NOMO-1 treated with DMSO at 0.1 percent for 48 hours (cell line): Measurements from ENCODE around the gene LDHA.
"Not testable (repeated sequence)": the region's sequence is repeated elsewhere in the genome, so short reads cannot be mapped to it uniquely, and the experiment has no call there.

Source experiments
- DNase-seq: peaks from one replicate; lab custom pipeline; 2025; ENCODE audit not compliant: unreplicated experiment; lab: John Stamatoyannopoulos, UW

The LDHA gene

GRCh38 chr11:18393581-18394274 is 635 bp upstream of the LDHA start:
- no peak for DNase-seq

GRCh38 chr11:18394928-18395734 is 768 bp downstream of the LDHA start:
- no peak for DNase-seq

GRCh38 chr11:18395735-18396504 is 1.6 kb downstream of the LDHA start:
- DNase-seq, result peak; percentile 97

- no peak for DNase-seq
Measured at GRCh38 chr11:18397921-18398320, 3.6 kb downstream of the LDHA start.

GRCh38 chr11:18401077-18401476 is 6.7 kb downstream of the LDHA start:
- not testable (repeated sequence) for DNase-seq

- no peak for DNase-seq
Measured at GRCh38 chr11:18404062-18404461, 9.7 kb downstream of the LDHA start.

- DNase-seq, result not testable (repeated sequence)
Measured at GRCh38 chr11:18407400-18407799, 13.0 kb downstream of the LDHA start.

GRCh38 chr11:18408558-18409291 is 14.4 kb downstream of the LDHA start:
- DNase-seq, result no peak

- DNase-seq, result no peak
Measured at GRCh38 chr11:18416459-18416858, 22.1 kb downstream of the LDHA start.

- no peak for DNase-seq
Measured at GRCh38 chr11:18419040-18419439, 24.7 kb downstream of the LDHA start.

GRCh38 chr11:18420067-18420466 is 25.7 kb downstream of the LDHA start:
- no peak for DNase-seq

GRCh38 chr11:18427240-18427639 is 32.9 kb downstream of the LDHA start:
- DNase-seq, result no peak

- DNase-seq, result no peak
Measured at GRCh38 chr11:18429332-18429731, 35.0 kb downstream of the LDHA start.

GRCh38 chr11:18438691-18439090 is 44.3 kb downstream of the LDHA start:
- DNase-seq, result no peak

GRCh38 chr11:18449251-18449650 is 54.9 kb downstream of the LDHA start:
- DNase-seq, result no peak

- no peak for DNase-seq
Measured at GRCh38 chr11:18452927-18453326, 58.6 kb downstream of the LDHA start.

GRCh38 chr11:18455686-18456372 is 61.5 kb downstream of the LDHA start, which contains the start of gene LDHAL6A:
Gene LDHAL6A (plus strand): TSS chr11:18455856. CDS start chr11:18456681, 825 bp downstream.
- DNase-seq, result no peak

- no peak for DNase-seq
Measured at GRCh38 chr11:18457450-18457849, 63.1 kb downstream of the LDHA start.
